Globus pallidus (tissue), 1 donor: ENCODE data around the gene CCDC71L.

Source experiments
- DNase-seq: peaks from one replicate; pipeline ENCODE4 v3.0.0-alpha.2; 2015; ENCODE audit warnings: low spot score

CCDC71L gene

GRCh38 chr7:106625678-106626301 is 35.2 kb downstream of the CCDC71L start:
- DNase-seq, result no peak

DNA sequence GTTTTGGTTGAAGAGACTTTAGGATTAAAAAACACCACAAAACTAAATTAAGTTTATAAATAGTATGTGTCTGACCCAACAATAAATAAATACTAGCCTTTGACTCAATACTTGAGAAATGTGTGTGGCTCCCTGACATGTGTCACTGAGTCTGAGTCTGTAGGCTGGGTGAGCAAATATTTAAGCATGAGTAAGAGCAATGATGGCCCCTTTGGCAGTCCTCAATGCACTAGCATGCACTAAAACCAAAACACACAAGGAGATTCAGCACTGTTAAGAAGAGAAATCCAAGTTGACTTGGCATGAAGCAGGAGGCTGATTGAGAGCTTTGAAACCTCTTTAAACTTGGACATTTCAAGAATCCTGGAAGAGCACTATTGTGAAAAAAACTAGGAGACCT is 37.1 kb downstream of the CCDC71L start:
- DNase-seq, result no peak

DNA sequence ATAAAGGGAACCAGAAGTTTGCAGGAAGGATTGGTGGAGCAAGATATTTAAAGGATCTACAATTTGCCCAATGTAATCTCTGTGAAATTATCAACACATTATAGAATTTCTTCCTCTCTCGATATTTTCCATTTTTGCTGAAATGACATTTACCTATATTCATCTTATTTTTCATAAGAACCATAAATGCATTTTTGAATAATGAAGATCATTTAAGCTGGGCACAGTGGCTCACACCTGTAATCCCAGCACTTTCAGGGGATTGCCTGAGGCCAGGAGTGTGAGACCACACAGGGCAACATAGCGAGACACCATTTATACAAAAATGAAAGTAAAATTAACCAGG is 37.7 kb downstream of the CCDC71L start:
- no peak for DNase-seq

GRCh38 chr7:106622654-106623314 is 38.2 kb downstream of the CCDC71L start:
- no peak for DNase-seq

DNA sequence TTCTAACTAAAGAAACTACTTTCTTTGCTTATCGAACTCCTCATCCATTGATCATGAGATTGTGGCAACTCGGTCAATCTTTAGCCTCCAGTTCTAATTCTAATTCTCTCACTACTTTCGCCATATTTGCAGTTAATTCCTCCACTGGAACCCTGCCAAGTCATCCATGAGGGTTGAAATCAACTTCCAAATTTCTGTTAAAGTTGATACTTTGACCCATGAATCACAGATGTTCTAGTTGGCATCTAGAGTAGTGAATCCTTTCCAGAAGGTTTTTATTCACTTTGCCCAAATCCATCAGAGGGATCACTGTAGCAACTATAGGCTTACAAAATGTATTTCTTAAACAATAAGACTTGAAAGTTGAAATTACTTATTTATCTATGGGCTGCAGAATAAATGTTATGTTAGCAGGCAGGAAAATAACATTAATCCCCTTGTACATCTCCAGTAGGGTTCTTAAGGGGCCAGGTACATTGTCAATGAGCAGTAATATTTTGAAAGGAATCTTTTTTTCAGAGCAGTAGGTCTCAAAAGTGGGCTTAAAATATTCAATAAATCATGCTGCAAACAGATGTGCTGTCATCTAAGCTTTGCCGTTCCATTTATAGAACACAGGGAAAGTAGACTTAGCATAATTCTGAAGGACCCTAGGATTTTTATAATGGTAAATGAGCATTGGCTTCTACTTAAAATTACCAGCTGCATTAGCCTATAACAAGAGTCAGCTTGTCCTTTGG is 39.4 kb downstream of the CCDC71L start:
- DNase-seq, result no peak

- DNase-seq, result no peak
Measured at GRCh38 chr7:106620676-106621075, 40.3 kb downstream of the CCDC71L start.

GRCh38 chr7:106620034-106620433 is 40.9 kb downstream of the CCDC71L start:
- no peak for DNase-seq

DNA sequence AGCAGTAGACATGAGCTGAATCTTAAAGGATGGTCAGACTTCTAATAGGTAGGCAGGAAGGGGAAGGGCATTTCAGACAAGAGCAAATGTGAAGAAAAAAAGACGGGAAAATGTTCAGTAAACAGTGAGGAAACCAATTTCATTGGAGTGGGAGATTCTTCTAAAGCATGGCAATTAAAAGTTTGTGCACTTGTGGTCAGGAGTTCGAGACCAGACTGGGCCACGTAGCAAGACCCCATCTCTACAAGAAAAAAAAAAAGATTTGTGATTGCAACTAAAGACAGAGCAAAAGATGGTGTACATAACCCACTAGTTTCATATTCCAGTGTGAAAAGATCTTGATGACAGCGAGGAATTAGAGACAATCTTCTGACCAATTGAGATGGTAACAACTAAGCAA is 41.7 kb downstream of the CCDC71L start:
- no peak for DNase-seq

DNA sequence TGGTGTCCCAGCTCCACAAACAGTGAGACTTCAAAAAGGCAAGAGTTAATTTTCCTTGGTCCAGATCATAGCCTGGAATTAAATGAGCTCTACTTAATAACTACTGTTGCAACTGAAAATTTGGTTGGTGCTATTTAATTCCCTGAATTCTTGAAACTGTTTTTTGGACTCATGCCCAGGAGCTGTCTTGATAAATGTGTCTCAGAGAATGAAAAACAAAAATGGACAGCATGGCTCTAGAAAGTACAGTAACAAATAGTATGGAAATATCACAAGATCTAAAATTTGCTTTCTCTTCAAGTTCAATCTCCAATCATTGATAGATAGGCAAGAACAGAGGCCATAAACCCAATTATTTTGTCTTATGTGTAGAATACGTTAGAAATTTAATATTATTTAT is 42.5 kb downstream of the CCDC71L start:
- no peak for DNase-seq

- DNase-seq, result no peak
Measured at GRCh38 chr7:106617860-106618259, 43.1 kb downstream of the CCDC71L start.

- no peak for DNase-seq
Measured at GRCh38 chr7:106616708-106617051, 44.3 kb downstream of the CCDC71L start.

DNA sequence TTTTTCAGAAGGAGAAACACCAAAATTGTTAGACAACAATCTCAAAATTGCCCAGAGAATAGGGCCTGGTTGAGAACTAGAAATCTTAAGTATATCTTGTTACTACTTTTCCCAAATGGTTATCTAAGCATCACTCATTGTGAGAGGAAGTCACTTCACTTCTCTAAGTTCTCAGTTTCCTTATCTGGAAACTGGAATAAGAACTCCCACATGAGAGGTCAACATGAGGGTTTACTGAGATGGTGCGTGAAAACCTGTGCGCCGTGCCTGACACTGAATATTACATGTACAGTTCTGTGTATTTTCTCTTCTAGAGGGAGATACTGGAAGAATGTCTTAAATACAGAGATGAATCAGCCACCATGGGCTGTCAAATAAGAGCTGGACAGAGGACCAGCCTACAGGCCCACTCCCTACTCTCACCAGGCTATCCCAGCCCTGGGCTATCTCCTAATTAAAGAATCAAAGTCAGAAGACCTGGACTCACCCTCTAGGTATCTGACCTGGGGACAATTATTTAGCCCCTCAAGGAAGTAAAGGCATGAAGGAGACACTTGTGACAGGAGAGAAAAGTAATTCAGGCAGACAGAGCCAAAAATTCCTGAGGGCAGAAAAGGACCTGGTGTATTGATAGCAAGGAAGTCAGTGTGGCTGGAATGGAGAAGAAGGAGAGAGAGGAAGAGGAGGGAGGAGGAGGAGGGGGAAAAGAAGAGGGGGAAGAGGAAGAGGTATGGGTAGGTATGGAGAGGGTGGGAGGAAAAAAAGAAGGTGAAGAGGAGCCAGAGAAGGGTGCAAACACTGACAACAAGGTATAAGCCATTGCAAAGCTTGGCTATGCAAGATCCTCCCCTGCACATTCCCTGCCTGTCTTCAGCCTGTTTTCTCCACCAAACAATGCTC is 44.9 kb downstream of the CCDC71L start:
- no peak for DNase-seq

DNA sequence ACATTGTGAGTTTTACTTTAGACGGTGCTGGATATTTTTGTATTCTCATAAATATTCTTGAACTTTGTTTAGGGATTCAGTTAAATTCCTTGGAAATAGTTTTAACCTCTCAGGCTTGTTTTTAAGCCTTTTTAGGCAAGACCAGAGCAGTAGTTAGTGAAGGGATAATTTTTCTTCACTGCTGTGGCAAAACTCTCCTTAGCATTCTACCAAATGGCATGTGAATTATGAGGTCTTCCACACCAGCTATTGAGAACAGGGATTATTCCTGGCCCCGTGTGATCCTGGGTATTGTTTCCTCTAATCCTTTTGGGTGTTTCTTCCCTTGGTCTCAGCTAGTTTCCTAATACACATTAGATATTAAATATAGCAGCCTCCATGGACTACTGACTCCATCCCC is 46.2 kb downstream of the CCDC71L start:
- no peak for DNase-seq

- DNase-seq, result no peak
Measured at GRCh38 chr7:106613848-106614560, 47.0 kb downstream of the CCDC71L start.

DNA sequence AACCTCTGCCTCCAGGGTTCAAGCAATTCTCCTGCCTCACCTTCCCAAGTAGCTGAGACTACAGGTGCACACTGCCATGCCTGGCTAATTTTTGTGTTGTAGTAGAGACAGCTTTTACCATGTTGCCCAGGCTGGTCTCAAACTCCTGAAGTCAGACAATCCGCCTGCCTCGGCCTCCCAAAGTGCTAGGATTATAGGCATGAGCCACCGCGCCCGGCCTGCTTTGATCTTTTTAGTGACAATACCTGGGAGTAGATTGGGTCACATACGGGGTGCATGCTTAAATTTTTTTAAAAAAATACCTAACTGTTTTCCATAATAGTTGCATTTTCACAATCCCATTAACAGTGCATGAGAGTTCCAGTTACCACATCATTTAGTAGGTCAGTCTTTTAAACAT is 47.7 kb downstream of the CCDC71L start:
- DNase-seq, result no peak

GRCh38 chr7:106612432-106612831 is 48.5 kb downstream of the CCDC71L start:
- DNase-seq, result no peak

DNA sequence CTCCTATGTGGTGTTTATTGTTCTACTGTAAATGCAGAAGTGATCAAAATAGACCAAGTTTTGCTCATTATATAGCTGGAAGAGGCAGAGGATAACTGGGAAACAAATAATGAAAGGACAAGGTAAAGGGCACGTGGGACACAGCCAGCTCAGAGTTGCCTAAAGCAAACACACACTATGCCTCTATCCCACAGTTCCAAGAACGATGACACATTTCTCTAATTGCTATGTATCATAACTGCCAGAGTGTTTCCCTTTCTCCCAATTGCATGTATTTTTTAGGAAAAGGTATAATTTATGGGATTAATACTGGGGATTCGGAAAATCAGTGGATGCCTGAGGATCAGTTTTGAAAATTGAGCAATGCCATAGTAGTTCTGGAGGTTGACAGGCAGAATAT is 49.0 kb downstream of the CCDC71L start:
- DNase-seq, result no peak

GRCh38 chr7:106610996-106611886 is 49.7 kb downstream of the CCDC71L start:
- DNase-seq, result no peak

DNA sequence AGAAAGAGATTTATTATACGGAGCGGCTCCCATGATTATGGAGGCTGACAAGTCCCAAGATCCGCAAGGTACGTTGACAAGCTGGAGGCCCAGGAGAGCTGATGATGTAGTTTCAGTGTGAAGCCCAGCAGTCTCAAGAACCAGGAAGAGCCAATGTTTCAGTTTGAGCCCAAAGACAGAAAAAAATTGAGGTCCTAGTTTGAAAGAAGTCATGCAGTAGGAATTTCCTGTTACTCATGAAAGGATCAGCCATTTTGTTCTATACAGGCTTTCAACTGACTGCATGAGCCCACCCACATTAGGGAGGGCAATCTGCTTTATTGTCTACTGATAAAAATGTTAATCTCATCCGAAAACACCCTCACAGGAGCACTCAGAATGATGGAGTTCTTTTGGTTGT is 51.5 kb downstream of the CCDC71L start:
- no peak for DNase-seq

DNA sequence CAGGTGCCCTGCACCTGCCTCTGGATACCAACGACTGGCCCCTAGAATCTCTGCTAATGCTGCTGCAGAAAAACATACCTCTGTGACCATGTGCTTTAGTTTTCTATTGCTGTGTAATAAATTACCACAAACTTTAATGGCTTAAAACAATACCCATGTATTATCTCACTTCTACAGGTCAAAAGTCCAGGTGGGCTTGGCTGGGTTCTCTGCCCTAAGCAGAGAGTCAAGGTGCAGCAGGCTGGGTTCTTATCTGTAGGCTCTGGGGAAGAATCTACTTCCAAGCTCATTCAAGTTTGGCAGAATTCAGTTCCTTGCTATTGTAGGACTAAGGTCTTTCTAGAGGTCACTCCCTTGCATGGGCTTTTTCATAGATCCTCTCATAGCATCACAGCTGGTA is 52.3 kb downstream of the CCDC71L start:
- no peak for DNase-seq
